Measurements from ENCODE around the gene NKX3-2.

Gene NKX3-2

GRCh38 chr4:13527192-13527980, 16.9 kb downstream of the NKX3-2 start:
- no peaks in the 10 kb centered on the region for H3K4me1 ChIP-seq (ENCODE audit: insufficient read depth, low read length, poor library complexity, severe bottlenecking)
- H3K9ac ChIP-seq (ENCODE audit: low read depth, low read length, poor library complexity, severe bottlenecking) = no peak overlapping the region
- no peaks in the 10 kb centered on the region for H3K9me2 ChIP-seq (replicated peaks; ENCODE audit: low read depth, low read length)
- H4K20me1 ChIP-seq (ENCODE audit: insufficient read depth, low read length, poor library complexity, severe bottlenecking) = no peaks in the 10 kb centered on the region
- no peak overlapping the region for H3K4me3 ChIP-seq (ENCODE audit: low read length, poor library complexity, severe bottlenecking)
- no peaks in the 10 kb centered on the region for H3K36me3 ChIP-seq (ENCODE audit: insufficient read depth, low read length)
- H3K4me2 ChIP-seq (ENCODE audit: low read depth, low read length, poor library complexity, severe bottlenecking) = no peak overlapping the region
- no peaks in the 10 kb centered on the region for H3K79me2 ChIP-seq (ENCODE audit: insufficient read depth, low read length)
- TF ChIP-seq, protein P1, sequence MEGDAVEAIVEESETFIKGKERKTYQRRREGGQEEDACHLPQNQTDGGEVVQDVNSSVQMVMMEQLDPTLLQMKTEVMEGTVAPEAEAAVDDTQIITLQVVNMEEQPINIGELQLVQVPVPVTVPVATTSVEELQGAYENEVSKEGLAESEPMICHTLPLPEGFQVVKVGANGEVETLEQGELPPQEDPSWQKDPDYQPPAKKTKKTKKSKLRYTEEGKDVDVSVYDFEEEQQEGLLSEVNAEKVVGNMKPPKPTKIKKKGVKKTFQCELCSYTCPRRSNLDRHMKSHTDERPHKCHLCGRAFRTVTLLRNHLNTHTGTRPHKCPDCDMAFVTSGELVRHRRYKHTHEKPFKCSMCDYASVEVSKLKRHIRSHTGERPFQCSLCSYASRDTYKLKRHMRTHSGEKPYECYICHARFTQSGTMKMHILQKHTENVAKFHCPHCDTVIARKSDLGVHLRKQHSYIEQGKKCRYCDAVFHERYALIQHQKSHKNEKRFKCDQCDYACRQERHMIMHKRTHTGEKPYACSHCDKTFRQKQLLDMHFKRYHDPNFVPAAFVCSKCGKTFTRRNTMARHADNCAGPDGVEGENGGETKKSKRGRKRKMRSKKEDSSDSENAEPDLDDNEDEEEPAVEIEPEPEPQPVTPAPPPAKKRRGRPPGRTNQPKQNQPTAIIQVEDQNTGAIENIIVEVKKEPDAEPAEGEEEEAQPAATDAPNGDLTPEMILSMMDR (conservative IDR thresholded peaks at IDR 0.05; ENCODE audit: low read length) = no peak
- TF ChIP-seq EZH2phosphoT487 (IDR thresholded peaks at IDR 0.05; ENCODE audit: borderline replicate concordance) = no peak
- H2AFZ ChIP-seq (ENCODE audit: low read length) = no peak overlapping the region
- H3F3A ChIP-seq (ENCODE audit: low read depth) = no peaks in the 10 kb centered on the region
- H3K9me3 ChIP-seq (ENCODE audit: insufficient read depth, low read depth, low read length) = no peaks in the 10 kb centered on the region
- no peaks in the 10 kb centered on the region for H3K27me3 ChIP-seq (ENCODE audit: insufficient read depth, low read length, poor library complexity, severe bottlenecking)

GRCh38 chr4:13526658-13527057, 17.6 kb downstream of the NKX3-2 start:
- Histone ChIP-seq H3K36me3 (ENCODE audit: insufficient read depth, low read length) (no peaks in the 10 kb centered on the region), H3K9ac (ENCODE audit: low read depth, low read length, poor library complexity, severe bottlenecking) (no peak overlapping the region), H3K79me2 (ENCODE audit: insufficient read depth, low read length) (no peaks in the 10 kb centered on the region), H2AFZ (ENCODE audit: low read length) (no peak overlapping the region), H3K4me2 (ENCODE audit: low read depth, low read length, poor library complexity, severe bottlenecking) (no peak overlapping the region), H3K4me1 (ENCODE audit: insufficient read depth, low read length, poor library complexity, severe bottlenecking) (no peaks in the 10 kb centered on the region), H3K4me3 (ENCODE audit: low read length, poor library complexity, severe bottlenecking) (no peak overlapping the region), H3K27me3 (ENCODE audit: insufficient read depth, low read length, poor library complexity, severe bottlenecking) (no peaks in the 10 kb centered on the region), H3K9me2 (replicated peaks; ENCODE audit: low read depth, low read length) (no peaks in the 10 kb centered on the region), H3K9me3 (ENCODE audit: insufficient read depth, low read depth, low read length) (no peaks in the 10 kb centered on the region), H4K20me1 (ENCODE audit: insufficient read depth, low read length, poor library complexity, severe bottlenecking) (no peaks in the 10 kb centered on the region), H3F3A (ENCODE audit: low read depth) (no peaks in the 10 kb centered on the region)
- no peak for TF ChIP-seq EZH2phosphoT487 (IDR thresholded peaks at IDR 0.05; ENCODE audit: borderline replicate concordance)
- TF ChIP-seq, protein P1 (conservative IDR thresholded peaks at IDR 0.05; ENCODE audit: low read length) = no peak

DNA sequence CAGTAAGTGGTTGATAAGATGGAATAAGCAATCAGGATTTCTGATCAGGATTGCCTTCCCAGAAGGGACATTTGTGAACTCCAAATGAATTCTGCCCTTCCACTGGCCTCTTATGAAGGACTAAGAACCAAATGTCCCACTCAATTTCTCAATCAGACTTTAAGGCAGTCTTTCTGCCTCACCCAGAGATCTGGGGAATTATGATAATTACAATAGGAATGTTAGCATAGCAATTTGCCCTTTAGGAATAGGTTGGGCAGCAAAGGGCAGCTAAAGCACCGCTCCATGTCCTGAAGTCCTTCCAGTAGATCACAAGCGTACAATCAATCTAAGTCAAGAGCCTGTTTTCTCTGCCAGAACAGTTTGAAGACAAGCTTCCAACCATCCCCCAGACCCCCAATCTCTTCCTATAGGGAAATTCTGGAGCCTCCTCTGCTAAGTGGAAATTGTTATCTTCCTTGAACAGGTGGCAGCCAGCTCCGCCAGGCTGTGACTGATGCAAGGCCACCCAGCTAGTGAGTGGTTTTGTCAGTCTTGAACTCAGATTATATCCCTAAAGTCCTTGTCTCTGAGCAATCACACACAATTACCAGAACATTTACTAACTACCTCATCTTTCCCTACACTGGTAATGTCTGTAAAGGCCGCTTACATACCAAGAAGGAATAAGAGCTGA, 18.6 kb downstream of the NKX3-2 start:
- Histone ChIP-seq H4K20me1 (ENCODE audit: insufficient read depth, low read length, poor library complexity, severe bottlenecking) (no peaks in the 10 kb centered on the region), H3K79me2 (ENCODE audit: insufficient read depth, low read length) (no peaks in the 10 kb centered on the region), H3K4me3 (ENCODE audit: low read length, poor library complexity, severe bottlenecking) (no peak overlapping the region), H2AFZ (ENCODE audit: low read length) (no peak overlapping the region), H3K36me3 (ENCODE audit: insufficient read depth, low read length) (no peaks in the 10 kb centered on the region), H3K4me1 (ENCODE audit: insufficient read depth, low read length, poor library complexity, severe bottlenecking) (no peaks in the 10 kb centered on the region), H3K9ac (ENCODE audit: low read depth, low read length, poor library complexity, severe bottlenecking) (no peak overlapping the region), H3K4me2 (ENCODE audit: low read depth, low read length, poor library complexity, severe bottlenecking) (no peak overlapping the region), H3F3A (ENCODE audit: low read depth) (no peaks in the 10 kb centered on the region), H3K9me2 (replicated peaks; ENCODE audit: low read depth, low read length) (no peaks in the 10 kb centered on the region), H3K27me3 (ENCODE audit: insufficient read depth, low read length, poor library complexity, severe bottlenecking) (no peaks in the 10 kb centered on the region), H3K9me3 (ENCODE audit: insufficient read depth, low read depth, low read length) (no peaks in the 10 kb centered on the region)
- TF ChIP-seq EZH2phosphoT487 (IDR thresholded peaks at IDR 0.05; ENCODE audit: borderline replicate concordance) = no peak
- TF ChIP-seq, protein P1 (conservative IDR thresholded peaks at IDR 0.05; ENCODE audit: low read length) = no peak
